Measurements from ENCODE around the gene SF3B1. TPM values are rescaled to one million over a fixed set of nuclear protein-coding genes. Genes with fewer than 3 reads are reported as not detected.
A peak's percentile ranks its signal among the peaks of the same experiment; 100 is the strongest.
"Not testable (repeated sequence)": the region's sequence is repeated elsewhere in the genome, so short reads cannot be mapped to it uniquely, and the experiment has no call there.

SF3B1 gene
- total RNA-seq, 2 donors from 2014 or later = 273 to 277 TPM

DNA sequence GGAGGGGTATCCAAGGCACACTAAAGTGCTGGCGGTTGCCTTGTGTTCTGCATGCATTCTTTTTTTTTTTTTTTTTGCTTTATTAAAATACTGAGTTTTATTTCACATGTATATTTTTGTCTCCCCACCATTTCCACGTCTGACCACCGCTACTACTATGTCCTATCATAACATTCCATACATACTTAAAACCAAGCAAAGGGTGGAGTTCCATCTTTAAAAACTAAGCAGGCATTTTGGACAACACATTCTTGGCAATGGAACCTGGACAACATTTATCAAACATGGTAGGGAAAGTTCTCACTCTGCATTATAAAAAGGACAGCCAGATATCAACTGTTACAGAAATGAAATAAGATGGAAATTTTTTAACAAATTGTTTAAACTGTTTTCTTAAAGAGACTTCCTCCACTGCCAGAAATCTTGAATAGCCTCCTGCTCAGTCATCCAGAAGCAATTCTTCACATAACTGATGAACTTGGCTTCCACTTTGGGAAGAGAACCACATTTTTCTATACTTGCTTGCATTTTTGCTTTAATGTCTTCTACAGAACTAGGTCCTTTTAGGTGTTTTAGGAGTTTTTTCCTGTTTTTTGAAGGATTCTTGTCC lies 55.4 kb downstream of the SF3B1 start:
- peaks cover 18% of the 10 kb centered on the region for H3K4me1 Mint-ChIP-seq
- not testable (repeated sequence) for H3K9me3 Mint-ChIP-seq; H3K27me3 Mint-ChIP-seq; H3K36me3 Mint-ChIP-seq (ENCODE audit: low read depth); H3K4me3 Mint-ChIP-seq; ATAC-seq (replicated peaks); H3K27ac Mint-ChIP-seq

DNA sequence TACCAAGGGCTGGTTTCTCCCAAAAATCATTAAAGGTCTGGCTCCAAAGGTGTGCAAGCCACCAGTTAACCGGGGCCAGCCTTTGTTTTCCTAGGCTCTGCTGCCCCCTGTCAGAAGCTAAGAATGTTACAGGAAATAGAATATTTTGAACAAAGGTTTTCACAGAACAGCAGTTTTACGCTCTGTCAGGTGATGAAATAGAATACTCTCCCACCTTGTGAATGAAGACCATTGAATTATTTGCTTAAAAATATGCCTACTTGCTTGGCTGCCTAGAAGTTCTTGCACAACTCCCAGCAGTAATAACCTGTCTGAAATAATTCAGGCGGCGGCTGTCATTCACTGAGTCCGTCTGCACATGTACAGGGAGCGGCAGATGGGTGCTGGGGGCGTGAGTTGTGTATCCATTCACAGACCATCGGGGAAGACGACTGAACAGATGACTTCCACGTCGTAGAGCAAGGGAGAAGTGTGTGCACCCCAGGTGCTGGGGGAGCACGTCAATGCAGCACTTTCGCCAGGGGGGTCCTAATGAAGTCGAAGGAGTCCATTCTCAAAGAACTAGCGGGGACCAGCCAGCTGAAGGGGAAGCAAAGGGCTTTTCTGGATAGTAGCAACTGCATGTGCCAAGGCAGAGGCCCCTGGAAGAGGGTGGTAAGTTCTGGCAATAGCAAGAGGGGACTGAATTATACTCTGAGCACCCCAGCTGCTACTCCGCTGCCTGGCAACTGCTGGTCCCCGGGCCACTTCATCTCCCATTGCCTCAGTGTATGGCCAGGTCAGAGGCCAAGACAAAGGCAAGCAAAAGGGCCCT lies 56.1 kb downstream of the SF3B1 start:
- Mint-ChIP-seq H3K27me3 (no peaks in the 10 kb centered on the region), H3K4me3 (no peak overlapping the region), H3K36me3 (ENCODE audit: low read depth) (no peaks in the 10 kb centered on the region), H3K27ac (no peak overlapping the region), H3K9me3 (no peaks in the 10 kb centered on the region), H3K4me1 (peaks cover 16% of the 10 kb centered on the region)
- peak; percentile 50 for ATAC-seq (replicated peaks)

DNA sequence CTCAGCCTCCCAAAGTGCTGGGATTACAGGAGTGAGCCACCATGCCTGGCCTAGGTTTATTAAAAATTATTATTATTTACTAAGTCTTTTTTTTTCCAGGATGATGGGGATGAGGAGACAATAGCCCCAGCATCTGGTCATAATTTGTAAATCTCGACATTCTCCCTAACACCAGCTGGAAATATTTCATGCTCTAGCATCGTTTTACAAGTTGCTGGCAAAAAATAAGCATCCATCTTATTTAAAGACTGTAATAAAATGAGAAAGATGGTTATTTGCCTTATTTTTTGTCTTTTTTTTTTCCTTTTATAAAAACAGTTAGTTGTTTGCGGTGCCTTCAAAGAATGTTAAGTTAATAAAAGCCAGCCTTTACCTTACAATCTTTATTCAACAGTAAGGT lies 56.7 kb downstream of the SF3B1 start:
- no peak overlapping the region for H3K4me3 Mint-ChIP-seq
- no peaks in the 10 kb centered on the region for H3K9me3 Mint-ChIP-seq
- H3K27ac Mint-ChIP-seq = no peak overlapping the region
- no peak for ATAC-seq (replicated peaks)
- no peaks in the 10 kb centered on the region for H3K27me3 Mint-ChIP-seq
- peaks cover 14% of the 10 kb centered on the region for H3K4me1 Mint-ChIP-seq
- H3K36me3 Mint-ChIP-seq (ENCODE audit: low read depth) = no peaks in the 10 kb centered on the region

DNA sequence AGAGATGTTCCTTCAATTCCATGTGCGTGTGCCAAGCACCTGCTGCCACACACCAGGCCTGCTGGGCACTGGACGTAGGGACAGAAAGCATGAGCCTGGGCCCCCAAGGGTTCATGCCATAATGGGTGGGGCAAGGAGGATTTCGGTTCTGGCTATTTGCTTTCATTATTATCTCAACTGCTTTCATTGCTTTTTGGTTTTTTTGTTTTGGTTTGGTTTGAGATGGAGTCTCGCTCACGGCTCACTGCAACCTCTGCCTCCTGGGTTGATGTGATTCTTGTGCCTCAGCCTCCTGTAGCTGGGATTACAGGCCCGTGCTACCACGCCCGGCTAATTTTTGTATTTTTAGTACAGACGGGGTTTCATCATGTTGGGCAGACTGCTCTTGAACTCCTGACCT lies 57.2 kb downstream of the SF3B1 start:
- Mint-ChIP-seq H3K27ac (no peak overlapping the region), H3K27me3 (no peaks in the 10 kb centered on the region), H3K36me3 (ENCODE audit: low read depth) (no peaks in the 10 kb centered on the region), H3K4me1 (peaks cover 14% of the 10 kb centered on the region), H3K4me3 (no peak overlapping the region), H3K9me3 (no peaks in the 10 kb centered on the region)
- no peak for ATAC-seq (replicated peaks)

DNA sequence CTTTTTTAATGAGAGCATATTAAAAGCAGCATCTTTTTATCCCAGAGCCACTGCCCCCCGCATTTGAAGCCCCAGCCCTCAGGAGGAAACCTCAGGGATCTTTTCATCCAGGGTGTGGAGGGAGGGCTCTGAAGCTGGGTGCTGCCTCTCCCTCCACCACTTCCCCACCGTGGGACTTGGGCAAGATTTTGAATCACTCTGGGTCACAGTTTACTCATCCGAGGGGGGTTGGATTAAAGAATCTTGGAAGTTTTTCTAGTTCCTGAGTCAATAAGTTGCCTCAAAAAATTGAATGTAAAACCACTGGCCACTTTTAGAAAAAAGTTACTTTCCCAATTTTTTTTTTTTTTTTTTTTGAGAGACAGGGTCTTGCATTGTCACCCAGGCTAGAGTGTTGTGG lies 62.2 kb downstream of the SF3B1 start:
- Mint-ChIP-seq H3K27me3 (no peaks in the 10 kb centered on the region), H3K4me3 (no peak overlapping the region), H3K9me3 (no peaks in the 10 kb centered on the region), H3K36me3 (ENCODE audit: low read depth) (no peaks in the 10 kb centered on the region), H3K4me1 (peaks cover 16% of the 10 kb centered on the region), H3K27ac (no peak overlapping the region)
- ATAC-seq (replicated peaks) = no peak

DNA sequence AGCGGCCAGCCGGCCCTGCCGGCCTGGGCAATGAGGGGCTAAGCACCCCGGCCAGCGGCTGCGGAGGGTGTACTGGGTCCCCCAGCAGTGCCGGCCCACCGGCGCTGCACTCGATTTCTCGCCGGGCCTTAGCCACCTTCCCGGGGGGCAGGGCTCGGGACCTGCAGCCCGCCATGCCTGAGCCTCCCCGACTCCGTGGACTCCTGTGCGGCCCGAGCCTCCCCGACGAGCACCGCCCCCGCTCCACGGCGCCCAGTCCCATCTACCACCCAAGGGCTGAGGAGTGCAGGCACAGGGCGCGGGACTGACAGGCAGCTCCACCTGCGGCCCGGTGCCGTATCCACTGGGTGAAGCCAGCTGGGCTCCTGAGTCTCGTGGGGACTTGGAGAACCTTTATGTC lies 64.2 kb downstream of the SF3B1 start:
- H3K4me3 Mint-ChIP-seq; H3K27ac Mint-ChIP-seq; ATAC-seq (replicated peaks); H3K27me3 Mint-ChIP-seq; H3K9me3 Mint-ChIP-seq; H3K36me3 Mint-ChIP-seq (ENCODE audit: low read depth): not testable (repeated sequence)
- H3K4me1 Mint-ChIP-seq = peaks cover 16% of the 10 kb centered on the region

DNA sequence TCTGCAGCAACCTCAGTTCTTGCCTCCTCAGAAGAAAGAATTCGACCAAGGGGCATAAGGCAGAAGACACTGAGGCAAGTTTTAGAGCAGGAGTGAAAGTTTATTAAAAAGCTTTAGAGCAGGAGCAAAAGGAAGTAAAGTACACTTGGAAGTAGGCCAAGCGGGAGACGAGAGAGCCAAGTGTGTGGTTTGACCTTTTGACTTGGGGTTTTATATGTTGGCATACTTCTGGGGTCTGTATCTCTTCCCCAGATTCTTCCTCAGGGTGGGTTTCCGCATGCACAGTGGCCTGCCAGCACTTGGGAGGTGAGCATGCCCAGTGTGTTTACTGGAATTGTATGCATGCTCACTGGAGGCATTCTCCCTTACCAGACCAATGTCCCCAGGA lies 64.9 kb downstream of the SF3B1 start:
- Mint-ChIP-seq H3K36me3 (ENCODE audit: low read depth) (no peaks in the 10 kb centered on the region), H3K4me1 (peaks cover 16% of the 10 kb centered on the region), H3K4me3 (no peak overlapping the region), H3K27me3 (no peaks in the 10 kb centered on the region), H3K9me3 (no peaks in the 10 kb centered on the region), H3K27ac (no peak overlapping the region)
- ATAC-seq (replicated peaks) = no peak

DNA sequence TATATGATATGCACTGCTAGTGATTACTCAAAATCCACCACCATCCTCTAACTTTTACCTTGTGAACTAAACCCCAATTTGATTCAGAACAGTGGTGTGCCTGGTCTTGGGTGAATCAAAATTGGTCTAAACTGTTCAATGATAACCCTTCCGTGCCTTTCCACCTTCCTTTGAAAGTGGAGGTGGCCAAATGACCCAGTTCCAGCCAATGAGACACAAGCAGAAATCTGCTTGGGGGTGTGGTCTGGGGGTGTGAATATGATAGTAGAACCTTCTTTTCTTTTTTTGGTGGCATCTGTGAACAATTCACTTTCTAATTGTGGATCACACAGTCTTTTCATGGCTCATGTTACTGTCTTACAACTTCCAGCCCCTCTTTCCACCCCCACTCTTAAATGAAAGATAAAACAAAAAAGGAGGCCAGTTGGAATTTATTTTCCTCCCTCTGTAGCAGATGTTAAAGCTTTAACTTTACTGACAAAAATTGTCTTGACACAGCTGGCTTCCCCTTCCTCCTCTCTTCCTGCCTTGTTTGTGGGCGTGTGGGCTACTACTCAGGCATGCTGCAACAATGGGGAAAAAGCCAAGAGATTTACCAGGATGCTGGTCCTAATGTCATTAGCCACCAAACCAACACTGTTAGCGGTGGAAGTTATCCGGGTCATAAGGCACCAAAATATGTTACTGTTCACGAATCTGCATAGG lies 65.4 kb downstream of the SF3B1 start:
- H3K36me3 Mint-ChIP-seq (ENCODE audit: low read depth) = no peaks in the 10 kb centered on the region
- no peak overlapping the region for H3K27ac Mint-ChIP-seq
- H3K27me3 Mint-ChIP-seq = no peaks in the 10 kb centered on the region
- H3K4me1 Mint-ChIP-seq = peaks cover 16% of the 10 kb centered on the region
- no peaks in the 10 kb centered on the region for H3K9me3 Mint-ChIP-seq
- H3K4me3 Mint-ChIP-seq = no peak overlapping the region
- ATAC-seq (replicated peaks) = no peak

DNA sequence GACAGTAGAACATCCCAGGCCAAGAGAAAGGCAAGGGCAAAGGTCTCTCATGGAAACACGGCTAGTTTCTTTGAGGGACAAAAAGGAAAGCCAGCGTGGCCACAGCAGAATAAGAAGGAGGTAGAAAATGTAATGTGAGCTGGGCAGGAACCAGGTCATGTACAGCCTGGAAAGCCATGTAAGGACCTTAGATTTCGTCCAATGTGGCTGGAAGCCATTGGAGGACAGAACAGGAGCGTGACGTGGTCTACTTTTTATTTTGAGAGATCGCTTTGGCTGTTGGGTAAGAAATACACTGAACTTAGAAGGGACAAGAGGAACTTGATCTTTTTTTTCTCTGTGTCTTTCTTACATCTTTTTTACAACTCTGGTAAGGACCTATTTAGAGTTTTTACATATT lies 66.4 kb downstream of the SF3B1 start:
- H3K9me3 Mint-ChIP-seq = no peaks in the 10 kb centered on the region
- H3K36me3 Mint-ChIP-seq (ENCODE audit: low read depth) = no peaks in the 10 kb centered on the region
- H3K4me3 Mint-ChIP-seq = no peak overlapping the region
- no peak overlapping the region for H3K27ac Mint-ChIP-seq
- no peak for ATAC-seq (replicated peaks)
- H3K4me1 Mint-ChIP-seq = peaks cover 10% of the 10 kb centered on the region
- no peaks in the 10 kb centered on the region for H3K27me3 Mint-ChIP-seq

DNA sequence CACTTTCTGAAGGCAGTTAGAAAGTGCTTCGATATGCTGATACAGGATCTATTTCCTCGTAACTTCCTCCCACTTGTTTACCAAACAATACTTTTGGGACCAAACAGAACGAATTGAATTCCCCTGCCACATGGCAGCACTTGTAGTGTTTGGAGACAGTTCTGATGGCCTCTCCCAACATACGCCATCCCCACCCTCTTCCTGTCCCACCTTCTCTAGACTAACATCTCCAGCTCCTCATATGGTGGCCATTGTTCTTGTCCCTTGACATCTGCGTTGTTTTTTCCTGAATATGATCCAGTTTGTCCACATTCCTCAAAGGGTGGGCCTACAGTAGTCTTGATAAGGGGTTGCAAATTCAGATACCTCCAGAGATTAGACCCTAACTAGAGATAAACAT lies 70.8 kb downstream of the SF3B1 start:
- Mint-ChIP-seq H3K4me3 (no peak overlapping the region), H3K36me3 (ENCODE audit: low read depth) (no peaks in the 10 kb centered on the region), H3K27me3 (no peaks in the 10 kb centered on the region), H3K9me3 (no peaks in the 10 kb centered on the region), H3K4me1 (peaks cover 6% of the 10 kb centered on the region), H3K27ac (no peak overlapping the region)
- no peak for ATAC-seq (replicated peaks)

DNA sequence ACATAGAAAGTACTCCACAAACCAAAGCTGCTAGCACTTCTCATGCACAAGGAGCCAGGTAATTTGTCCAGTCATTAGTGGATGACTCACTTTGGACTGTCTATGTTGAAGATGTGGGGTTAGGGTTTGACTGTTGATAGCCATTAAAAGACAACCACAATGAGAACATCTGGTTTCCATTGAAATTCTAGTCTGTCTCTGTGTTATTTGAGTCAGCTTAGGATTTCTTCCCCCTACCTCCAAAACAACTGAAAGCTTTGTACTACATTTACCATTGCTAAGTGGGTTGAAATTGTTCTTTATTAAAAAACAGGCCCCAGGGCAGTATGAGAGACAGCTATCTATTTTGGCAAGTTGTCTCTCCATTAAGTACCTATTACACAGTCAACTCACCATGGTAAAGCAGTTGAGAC lies 74.1 kb downstream of the SF3B1 start:
- no peaks in the 10 kb centered on the region for H3K27me3 Mint-ChIP-seq
- peak; percentile 84 for ATAC-seq (replicated peaks)
- peaks cover 16% of the 10 kb centered on the region for H3K4me1 Mint-ChIP-seq
- H3K4me3 Mint-ChIP-seq = no peak overlapping the region
- H3K36me3 Mint-ChIP-seq (ENCODE audit: low read depth) = no peaks in the 10 kb centered on the region
- H3K9me3 Mint-ChIP-seq = no peaks in the 10 kb centered on the region
- no peak overlapping the region for H3K27ac Mint-ChIP-seq

DNA sequence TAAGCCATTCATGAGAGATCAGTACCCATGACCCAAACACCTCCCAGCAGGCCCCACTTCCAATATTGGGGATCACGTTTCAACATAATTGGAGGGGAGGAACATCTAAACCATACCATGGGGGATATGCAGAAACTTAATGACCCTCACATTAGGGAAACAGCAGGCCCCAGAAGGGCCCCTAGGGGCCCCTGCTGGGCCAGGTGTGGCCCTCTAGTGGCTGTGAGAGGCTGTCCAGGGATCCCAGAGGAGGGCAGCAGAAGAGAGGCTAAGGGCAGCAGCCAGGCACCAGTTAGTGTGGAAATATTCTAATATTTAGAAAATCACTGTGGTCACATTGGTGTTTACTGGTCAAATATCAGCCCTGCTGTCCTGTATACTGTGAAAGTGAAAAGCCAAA lies 75.0 kb downstream of the SF3B1 start:
- no peaks in the 10 kb centered on the region for H3K27me3 Mint-ChIP-seq
- no peaks in the 10 kb centered on the region for H3K9me3 Mint-ChIP-seq
- no peaks in the 10 kb centered on the region for H3K36me3 Mint-ChIP-seq (ENCODE audit: low read depth)
- peak overlapping the region; percentile 69 for H3K27ac Mint-ChIP-seq
- H3K4me3 Mint-ChIP-seq = no peak overlapping the region
- no peak for ATAC-seq (replicated peaks)
- peaks cover 17% of the 10 kb centered on the region for H3K4me1 Mint-ChIP-seq

DNA sequence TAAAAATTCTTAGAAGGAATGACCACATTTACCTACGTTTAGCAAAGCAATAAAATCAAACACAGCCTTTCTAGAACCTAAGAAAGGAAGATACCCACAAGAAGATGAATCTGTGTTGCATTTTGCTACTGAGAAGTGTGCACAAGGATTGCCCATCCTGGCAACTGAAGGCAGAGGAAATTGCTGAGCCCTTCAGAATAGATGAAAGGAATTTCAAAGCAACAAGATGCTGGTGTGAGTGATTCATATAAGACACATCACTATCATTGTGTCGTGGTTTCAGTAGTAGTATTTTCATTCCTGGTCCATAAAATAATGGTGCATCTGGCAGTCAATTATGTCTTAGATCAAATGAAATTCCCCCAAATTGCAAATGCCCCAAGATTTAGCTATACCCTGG lies 75.9 kb downstream of the SF3B1 start:
- H3K36me3 Mint-ChIP-seq (ENCODE audit: low read depth) = no peaks in the 10 kb centered on the region
- no peak overlapping the region for H3K4me3 Mint-ChIP-seq
- no peaks in the 10 kb centered on the region for H3K27me3 Mint-ChIP-seq
- H3K9me3 Mint-ChIP-seq = no peaks in the 10 kb centered on the region
- H3K27ac Mint-ChIP-seq = peak overlapping the region; percentile 69
- peak; percentile 61 for ATAC-seq (replicated peaks)
- peaks cover 17% of the 10 kb centered on the region for H3K4me1 Mint-ChIP-seq

DNA sequence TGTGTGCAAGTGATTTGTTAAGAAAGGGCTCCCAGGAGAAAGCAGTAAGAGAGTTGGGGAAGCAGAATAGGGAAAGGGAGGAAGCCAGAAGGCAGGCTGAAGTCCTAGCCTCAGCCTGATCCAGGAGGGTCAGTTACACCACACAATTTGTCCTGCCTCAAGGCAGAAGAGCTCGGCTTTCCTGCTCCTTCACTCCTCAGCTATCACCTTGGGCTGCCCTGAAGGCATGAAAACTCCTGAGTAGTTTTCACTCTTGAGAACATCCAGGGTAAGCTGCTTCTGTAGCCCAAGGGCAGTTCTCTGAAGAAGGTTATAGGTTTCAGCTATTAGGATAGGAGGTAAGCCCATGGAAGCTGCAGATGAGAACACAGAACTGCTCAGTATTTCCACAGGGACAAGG lies 76.8 kb downstream of the SF3B1 start:
- ATAC-seq (replicated peaks) = no peak
- Mint-ChIP-seq H3K27me3 (no peaks in the 10 kb centered on the region), H3K9me3 (no peaks in the 10 kb centered on the region), H3K4me1 (peaks cover 17% of the 10 kb centered on the region), H3K4me3 (no peak overlapping the region), H3K27ac (no peak overlapping the region), H3K36me3 (ENCODE audit: low read depth) (no peaks in the 10 kb centered on the region)

DNA sequence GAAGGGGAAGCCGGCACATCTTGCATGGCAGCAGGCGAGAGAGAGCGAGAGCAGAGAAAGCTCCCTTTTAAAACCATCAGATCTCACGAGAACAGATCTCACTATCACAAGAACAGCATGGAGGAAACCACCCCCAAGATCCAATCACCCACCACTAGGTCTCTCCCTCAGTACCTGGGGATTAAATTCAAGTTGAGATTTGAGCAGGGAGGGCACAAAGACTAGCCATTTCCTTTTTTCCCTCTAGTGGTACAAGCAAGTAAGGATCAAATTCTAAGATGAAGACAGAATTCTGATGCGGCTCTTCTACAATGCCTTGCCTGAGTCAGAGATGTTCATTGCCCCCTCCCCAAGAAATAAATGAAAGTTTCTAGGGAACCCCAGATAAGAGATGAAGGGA lies 78.7 kb downstream of the SF3B1 start:
- no peak for ATAC-seq (replicated peaks)
- Mint-ChIP-seq H3K9me3 (no peaks in the 10 kb centered on the region), H3K36me3 (ENCODE audit: low read depth) (no peaks in the 10 kb centered on the region), H3K4me1 (peaks cover 17% of the 10 kb centered on the region), H3K4me3 (no peak overlapping the region), H3K27me3 (no peaks in the 10 kb centered on the region), H3K27ac (no peak overlapping the region)

Data from activated T-helper 17 cell treated with anti-CD3 and anti-CD28 coated beads, Interleukin-2, amount 50 U/mL, for 72 hours (primary cell).